GM18507 (cell line): ENCODE results near the gene JMJD1C.
A peak's percentile ranks its signal among the peaks of the same experiment; 100 is the strongest.
"Not testable (repeated sequence)": the region's sequence is repeated elsewhere in the genome, so short reads cannot be mapped to it uniquely, and the experiment has no call there.

Source experiments
- DNase-seq: peaks from one replicate; pipeline ENCODE4 v3.0.0; 2011; ENCODE audit warnings: low read depth; ENCODE audit not compliant: insufficient read length; ENCODE audit errors: extremely low spot score
- FAIRE-seq: peaks from 2 replicates; lab custom pipeline; 2011; peaks lifted over from hg19 to GRCh38; lab: Jason Lieb, UNC

Gene JMJD1C, protein sequence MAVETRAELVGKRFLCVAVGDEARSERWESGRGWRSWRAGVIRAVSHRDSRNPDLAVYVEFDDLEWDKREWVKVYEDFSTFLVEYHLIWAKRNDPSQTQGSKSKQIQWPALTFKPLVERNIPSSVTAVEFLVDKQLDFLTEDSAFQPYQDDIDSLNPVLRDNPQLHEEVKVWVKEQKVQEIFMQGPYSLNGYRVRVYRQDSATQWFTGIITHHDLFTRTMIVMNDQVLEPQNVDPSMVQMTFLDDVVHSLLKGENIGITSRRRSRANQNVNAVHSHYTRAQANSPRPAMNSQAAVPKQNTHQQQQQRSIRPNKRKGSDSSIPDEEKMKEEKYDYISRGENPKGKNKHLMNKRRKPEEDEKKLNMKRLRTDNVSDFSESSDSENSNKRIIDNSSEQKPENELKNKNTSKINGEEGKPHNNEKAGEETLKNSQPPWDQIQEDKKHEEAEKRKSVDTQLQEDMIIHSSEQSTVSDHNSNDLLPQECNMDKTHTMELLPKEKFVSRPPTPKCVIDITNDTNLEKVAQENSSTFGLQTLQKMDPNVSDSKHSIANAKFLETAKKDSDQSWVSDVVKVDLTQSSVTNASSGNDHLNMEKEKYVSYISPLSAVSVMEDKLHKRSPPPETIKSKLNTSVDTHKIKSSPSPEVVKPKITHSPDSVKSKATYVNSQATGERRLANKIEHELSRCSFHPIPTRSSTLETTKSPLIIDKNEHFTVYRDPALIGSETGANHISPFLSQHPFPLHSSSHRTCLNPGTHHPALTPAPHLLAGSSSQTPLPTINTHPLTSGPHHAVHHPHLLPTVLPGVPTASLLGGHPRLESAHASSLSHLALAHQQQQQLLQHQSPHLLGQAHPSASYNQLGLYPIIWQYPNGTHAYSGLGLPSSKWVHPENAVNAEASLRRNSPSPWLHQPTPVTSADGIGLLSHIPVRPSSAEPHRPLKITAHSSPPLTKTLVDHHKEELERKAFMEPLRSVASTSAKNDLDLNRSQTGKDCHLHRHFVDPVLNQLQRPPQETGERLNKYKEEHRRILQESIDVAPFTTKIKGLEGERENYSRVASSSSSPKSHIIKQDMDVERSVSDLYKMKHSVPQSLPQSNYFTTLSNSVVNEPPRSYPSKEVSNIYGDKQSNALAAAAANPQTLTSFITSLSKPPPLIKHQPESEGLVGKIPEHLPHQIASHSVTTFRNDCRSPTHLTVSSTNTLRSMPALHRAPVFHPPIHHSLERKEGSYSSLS (N-terminal part only)

DNA sequence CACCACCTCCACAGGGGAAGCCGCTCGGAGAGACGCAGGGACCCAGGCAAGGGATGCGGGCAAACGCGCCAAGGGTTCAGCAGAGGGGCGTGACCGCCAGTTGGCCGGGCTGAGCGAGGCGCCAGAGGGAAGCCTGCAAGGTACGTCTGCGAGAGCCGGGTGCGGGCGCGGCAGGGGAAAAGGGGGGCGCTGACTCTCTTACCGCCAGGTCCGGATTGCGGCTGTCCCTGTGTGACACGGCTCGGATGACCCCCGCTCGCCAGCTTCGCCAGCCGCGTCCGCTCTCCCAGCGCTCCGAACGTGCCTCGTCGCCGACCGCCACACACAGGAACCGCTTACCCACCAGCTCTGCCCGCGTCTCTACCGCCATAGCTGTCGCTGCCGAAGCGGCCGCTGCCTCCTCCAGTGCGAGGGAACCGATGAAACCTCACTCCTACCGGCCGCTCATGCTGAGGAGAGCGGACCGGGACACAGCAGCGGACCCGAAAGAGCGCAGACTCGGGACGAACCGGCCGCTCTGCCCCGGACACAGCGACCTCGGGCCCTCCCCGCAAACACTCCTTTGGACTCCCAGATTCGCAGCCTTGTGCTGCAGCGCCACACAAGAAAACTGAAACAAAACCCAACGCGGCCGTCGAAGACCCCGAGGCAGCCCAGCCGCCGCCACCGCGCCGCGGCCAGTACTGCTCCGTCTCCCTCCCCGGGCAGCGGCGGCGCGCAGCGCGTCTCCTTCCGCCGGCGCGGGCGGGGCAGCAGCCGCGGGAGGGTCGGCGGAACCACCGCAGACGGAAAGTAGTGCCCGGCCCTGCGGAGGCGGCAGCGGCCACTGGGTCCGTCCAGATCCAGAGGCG, at the start of gene JMJD1C:
TSS of gene JMJD1C (minus strand) at position 685 of the 851 bp plus-strand sequence. CDS start at position 370, 315 bp downstream.
- FAIRE-seq: peak; percentile 26
- peak; percentile 67 for DNase-seq

DNA sequence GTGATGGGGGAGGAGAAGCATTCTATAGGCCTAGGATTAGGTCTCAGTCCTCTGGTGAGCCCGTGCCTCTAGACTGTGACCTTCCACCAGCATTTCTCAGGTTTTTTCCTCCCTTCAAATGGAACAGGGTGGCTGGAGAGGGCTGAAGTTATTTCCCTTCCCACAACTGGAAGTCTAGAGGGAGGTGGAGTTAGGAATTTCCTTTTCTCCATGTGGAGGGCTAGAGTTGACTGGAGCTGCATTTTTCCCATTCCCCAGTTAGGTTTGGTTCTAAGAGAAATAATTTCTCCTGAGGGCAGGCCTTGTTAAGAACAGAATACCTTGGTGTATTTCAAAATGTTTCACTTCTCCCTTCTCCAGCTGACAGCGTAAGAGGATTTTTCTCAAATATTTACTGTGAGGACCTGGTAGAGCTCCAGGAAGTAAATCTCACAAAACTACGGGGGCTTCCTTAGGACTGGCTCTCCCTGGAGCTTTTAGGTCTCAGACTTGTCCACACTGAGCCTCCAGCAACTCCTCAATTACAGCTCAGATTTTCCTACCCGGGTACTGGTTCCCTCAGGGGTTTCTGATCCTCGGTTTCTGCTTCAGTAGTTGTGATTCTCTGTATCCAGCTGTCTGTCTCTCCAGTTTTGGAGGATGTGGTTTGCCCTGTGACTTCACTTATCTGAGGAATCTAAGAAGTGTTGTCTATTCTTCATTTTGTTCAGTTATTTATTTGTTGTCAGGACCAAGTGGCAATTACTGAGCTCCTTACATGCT, 49.4 kb upstream of the JMJD1C start:
- DNase-seq: no peak
- FAIRE-seq: no peak

DNA sequence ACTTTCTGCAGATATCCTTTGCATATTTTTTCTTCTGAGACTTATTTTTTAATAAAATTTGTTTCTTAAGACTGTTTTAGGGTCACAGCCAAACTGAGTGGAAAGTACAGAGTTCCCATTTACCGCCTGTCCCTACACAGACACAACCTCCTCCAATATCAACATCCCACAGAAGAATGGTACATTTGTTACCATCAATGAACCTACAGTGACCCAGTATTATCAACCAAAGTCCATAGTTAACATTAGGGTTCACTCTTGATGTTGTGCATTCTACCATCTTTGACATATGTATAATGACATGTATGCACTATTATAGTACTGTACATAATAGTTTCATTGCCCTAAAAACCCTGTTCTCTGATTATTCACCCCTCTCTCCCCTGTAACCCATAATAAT, 40.8 kb upstream of the JMJD1C start:
- FAIRE-seq: no peak
- DNase-seq: no peak

DNA sequence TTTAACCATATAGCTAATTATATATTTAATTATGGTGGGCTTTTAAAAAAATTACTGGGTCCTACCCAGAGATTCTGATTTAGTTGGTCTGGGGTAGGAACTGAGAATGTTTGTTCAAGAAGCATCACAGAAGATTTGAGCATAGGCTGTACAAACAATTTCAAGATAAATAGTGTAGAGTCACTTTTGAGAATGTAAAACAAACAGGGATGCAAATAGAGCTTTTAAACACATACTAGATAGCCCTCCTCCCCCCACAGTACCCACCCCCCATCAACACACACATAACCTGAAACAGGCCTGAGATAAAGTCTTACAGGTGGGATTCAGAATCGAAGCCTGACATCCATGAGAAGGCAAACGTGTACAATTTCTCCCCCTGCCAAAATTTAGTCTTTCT, 39.8 kb upstream of the JMJD1C start:
- FAIRE-seq: no peak
- DNase-seq: no peak

DNA sequence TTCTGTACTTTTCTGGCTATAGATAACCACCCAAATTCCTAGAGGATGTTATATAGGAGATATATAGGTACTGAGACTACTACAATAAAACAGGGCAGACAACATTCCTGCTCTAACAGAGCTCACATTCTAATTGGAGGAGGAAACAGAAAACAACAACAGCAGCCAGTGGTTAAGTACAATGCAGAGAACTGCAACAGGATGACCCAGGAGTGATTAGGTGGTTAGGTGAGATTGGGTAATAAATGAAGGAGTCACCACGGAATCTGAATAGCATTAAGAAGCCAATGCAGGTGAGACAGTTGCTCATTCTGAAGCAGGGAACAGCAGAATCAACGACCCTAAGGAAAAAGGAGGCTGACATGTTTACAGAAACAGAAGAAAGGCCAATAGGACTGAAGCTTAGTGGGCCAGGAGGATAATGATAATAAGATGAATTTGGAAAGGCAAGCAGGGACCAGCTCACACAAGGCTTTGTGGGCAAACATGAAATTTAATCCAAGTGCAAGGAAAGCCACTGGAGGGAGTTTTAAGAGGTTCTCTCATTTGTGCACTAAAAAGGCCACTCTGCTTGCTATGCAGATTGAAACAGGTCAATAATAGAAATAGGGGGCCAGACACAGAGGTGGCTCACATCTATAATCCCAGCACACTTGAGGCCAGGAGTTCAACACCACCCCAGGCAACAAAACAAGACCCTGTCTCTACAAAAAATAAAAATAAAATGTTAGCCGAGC, 38.5 kb upstream of the JMJD1C start:
- DNase-seq: no peak

DNA sequence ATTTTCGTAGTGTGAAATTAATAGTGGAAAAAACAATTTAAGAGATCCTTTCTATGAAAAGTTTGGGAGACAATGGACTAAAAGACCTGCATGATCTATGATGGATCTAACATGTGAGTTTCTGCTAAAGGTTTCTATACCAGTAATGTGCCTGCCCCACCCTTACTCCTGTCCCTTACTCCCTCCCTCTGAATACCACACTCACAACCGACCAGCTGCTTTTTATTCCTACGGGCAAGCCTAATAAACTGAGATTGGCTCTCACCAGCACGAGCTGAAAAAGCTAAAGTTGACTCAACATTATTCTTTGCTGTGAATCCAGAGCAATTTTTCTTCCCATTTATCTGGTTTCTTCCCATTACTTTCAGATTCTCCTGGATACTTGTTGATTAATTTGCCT, 37.6 kb upstream of the JMJD1C start:
- FAIRE-seq (no peak), DNase-seq (no peak)

More for the DNA sequence above, 38.5 kb upstream of the JMJD1C start:
- FAIRE-seq: no peak

DNA sequence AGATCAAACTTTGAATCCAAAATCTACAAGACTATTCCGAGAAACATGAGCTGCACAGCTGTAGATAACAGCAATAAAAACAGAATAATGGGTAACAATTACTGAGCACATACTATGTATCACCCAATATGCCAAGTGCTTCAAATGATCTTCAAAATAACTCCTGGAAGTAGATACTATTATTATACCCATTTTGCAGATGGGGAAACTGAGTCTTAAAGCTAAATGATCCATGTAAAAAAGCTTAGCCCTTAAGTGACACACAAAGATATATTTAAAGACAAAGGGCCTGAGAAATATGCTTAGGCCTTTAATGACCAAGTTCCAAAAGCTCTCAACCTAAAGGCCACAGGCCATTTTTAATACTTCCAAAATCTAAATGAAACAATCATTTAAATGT, 37.1 kb upstream of the JMJD1C start:
- FAIRE-seq: no peak
- DNase-seq: no peak

DNA sequence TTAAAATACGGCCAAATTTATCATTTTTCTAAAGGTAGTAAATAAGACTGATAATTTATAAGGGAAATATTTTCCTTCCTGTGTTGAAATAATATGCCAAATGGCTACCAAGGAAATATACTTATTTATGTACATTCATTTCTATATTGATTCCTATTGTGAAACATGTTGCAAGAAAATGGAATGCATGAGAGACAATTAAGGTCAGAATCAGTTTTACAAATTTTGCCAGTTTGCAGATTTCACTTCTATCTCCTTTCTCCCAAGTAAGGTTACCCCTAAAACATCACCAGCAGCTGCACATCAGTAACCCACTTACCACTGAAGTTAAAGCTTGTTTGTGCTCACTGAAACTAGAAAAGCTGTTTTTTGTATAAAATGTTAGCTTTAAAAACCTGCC, 36.2 kb upstream of the JMJD1C start:
- FAIRE-seq (no peak), DNase-seq (no peak)

DNA sequence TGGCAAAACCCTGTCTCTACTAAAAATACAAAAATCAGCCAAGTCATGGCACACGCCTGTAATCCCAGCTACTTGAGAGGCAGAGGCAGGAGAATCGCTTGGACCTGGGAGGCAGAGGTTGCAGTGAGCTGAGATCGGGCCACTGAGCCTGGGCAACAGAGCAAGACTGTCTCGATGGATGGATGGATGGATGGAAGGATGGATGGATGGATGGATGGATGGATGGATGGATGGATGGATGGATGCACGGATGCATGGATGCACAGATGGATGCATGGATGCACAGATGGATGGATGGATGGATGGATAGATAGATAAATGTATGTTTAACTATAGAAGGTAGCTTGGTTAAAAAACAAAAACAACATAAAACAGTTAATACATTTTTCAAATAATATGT, 34.8 kb upstream of the JMJD1C start:
- not testable (repeated sequence) for DNase-seq, FAIRE-seq

DNA sequence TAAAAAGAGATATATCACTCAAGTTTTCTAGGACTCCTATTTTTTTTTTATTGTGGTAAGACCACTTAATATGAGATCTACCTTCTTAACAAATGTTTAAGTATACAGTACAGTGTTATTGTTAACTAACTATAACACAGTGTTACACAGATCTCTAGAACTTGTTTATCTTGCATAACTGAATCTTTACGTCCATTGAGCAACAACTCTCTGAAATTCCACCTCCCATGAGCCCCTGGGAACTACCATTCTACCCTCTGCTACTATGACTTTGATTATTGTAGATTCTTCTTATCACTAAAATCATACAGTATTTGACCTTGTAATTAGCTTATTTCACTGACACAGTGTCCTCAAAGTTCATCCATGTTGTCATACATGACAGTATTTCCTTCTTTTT, 32.9 kb upstream of the JMJD1C start:
- DNase-seq (no peak), FAIRE-seq (no peak)

DNA sequence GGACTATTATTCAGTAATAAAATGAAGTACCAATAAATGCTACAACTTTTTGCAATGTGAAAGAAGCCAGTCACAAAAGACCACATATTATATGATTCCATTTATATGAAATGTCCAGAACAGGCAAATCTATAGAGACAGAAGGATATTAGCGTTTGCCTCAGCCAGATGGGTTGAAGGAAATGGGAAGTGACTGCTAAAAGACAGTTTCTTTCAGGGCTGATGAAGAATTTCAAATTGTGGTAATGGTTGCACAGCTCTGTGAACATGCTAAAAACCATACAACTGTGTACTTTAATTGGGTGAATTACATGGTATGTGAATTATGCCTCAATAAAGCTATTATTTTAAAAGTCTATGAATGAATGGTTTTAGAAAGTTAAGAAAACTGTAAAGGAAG, 31.5 kb upstream of the JMJD1C start:
- DNase-seq (no peak), FAIRE-seq (peak; percentile 47)

DNA sequence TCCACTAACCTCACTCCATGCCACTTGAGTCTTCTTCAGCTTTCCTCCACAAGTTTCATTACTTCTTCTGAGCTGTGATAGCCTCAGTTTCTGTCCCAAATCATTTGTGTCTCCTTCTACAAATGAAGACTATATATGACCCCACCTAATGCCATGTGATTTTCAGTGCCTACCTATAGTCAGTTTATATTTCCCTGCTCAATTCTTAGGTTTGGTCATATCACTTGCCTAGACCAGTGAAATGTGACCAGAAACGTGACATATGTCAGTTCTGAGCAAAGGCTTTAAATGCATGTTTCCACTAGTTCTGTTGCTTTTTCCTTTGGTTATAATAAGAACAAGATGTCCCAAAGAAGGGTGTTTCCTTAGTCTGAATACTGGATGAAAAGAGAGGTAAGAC, 30.8 kb upstream of the JMJD1C start:
- FAIRE-seq (no peak), DNase-seq (no peak)

DNA sequence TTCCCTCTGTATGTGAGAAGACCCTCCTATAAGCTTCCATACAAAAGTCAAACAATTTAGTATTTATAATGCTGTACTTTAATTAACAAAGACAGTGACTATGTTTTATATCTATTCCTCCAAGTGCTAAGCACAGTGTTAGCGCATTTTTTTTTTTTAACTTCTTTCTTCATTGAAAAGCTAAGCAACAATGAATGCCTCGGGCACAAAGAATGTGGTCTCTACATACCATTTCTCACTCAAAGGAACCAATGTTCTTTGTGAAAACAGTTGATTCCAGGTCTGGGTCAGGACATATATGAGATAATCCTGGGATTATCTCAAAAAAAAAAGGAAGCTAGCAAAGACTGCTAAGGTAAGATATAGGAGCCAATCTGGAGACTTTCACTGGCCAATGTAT, 29.2 kb upstream of the JMJD1C start:
- FAIRE-seq: no peak
- DNase-seq: no peak

DNA sequence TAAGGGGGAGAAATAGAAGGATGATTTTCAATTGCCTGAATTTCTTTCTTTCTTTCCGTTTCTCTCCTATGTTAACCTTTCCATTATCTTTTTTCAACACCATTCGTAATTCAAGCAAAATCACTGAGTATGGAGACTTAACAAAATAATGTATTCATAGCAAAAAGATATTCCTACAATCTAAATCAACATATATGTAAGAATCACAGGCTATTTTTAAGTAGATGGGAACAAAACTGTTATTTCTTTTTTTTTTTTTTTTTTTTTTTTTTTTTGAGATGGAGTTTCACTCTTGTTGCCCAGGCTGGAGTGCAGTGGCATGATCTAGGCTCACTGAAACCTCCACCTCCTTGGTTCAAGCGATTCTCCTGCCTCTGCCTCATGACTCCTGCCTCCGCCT, 27.2 kb upstream of the JMJD1C start:
- FAIRE-seq: no peak
- DNase-seq: no peak

DNA sequence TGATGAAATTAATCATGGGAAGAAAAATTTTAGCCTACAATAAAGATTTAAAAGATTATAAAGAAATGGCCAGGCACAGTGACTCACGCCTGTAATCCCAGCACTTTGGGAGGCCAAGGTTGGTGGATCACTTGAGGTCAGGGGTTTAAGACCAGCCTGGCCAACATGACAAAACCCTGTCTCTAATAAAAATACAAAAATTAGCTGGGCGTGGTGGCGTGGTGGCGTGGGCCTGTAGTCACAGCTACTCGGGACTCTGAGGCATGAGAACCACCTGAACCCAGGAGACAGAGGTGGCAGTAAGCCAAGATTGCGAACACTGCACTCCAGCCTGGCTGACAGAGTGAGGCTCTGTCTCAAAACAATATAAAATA, 26.5 kb upstream of the JMJD1C start:
- FAIRE-seq, DNase-seq: not testable (repeated sequence)

DNA sequence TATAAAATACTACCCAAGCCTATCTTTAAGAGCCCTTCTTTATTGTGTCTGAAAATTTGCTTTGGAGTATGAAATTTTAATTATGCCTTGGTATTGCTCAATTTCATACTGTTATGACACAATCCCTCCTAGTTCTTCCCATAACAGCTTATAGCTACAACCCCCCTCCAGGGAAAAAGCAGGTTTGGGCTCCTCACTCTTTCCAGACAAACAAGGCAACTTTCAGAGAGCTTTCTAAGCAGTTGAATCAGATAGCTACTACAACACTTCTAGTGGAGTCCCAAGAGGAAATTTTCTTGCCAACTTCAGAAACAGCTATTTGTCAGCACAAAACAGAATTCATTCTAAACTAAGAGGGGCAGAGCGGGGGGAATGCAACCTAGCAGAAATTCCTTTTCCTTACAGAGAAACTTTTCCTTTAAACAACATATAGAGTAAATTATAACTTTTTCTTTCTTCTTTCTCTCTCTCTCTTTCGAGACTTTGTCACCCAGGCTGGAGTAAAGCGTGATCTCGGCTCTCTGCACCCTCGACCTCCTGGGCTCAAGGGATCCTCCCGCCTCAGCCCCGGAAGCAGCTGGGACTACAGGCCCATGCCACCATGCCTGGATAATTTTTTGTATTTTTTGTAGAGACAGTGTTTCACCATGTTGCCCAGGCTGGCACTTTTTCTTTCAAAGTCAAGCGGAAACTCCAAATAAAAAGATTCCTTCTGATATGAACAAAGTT, 26.0 kb upstream of the JMJD1C start:
- FAIRE-seq (no peak), DNase-seq (no peak)

DNA sequence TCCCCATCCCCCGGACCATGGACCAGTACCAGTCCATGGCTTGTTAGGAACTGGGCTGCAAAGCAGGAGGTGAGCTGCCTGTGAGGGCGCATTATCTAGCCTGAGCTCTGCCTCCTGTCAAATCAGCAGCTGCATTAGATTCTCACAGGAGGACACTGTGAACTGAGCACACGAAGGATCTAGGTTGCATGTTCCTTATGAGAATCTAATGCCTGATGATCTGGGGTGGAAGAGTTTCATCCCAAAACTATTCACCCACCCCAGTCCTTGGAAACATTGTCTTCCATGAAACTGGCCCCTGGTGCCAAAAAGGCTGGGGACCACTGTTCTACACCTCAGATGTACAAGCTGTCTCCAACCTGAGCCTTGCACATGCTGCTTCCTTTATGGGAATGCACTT, 24.1 kb upstream of the JMJD1C start:
- FAIRE-seq: no peak
- no peak for DNase-seq
